GM12892 (cell line): ENCODE measurements around the gene GALNT1.

ENCODE experiments used
- POLR2A ChIP-seq: IDR thresholded peaks from 2 replicates; pipeline ENCODE4 v1.6.1; 2011; ENCODE audit warnings: low read depth, low read length, control low read depth
- POLR2AphosphoS5 ChIP-seq: IDR thresholded peaks from 2 replicates; pipeline ENCODE4 v1.6.1; 2011; ENCODE audit warnings: low read depth, low read length, control low read depth

- TF ChIP-seq POLR2A: no peak
- no peak for TF ChIP-seq POLR2AphosphoS5
These were observed 172.9 kb downstream of the GALNT1 start for GRCh38 chr18:35754464-35754863.
